Measurements from ENCODE around the gene ATP6AP2. TPM values are rescaled to one million over a fixed set of nuclear protein-coding genes. Genes with fewer than 3 reads are reported as not detected.

ATP6AP2 gene
- total and polyA plus RNA-seq, 9 of the 15 experiments (the other 6 are each of a cell fraction or from before 2014, with no cell fraction given), result 23.3 to 131 (median 41.9) TPM

DNA sequence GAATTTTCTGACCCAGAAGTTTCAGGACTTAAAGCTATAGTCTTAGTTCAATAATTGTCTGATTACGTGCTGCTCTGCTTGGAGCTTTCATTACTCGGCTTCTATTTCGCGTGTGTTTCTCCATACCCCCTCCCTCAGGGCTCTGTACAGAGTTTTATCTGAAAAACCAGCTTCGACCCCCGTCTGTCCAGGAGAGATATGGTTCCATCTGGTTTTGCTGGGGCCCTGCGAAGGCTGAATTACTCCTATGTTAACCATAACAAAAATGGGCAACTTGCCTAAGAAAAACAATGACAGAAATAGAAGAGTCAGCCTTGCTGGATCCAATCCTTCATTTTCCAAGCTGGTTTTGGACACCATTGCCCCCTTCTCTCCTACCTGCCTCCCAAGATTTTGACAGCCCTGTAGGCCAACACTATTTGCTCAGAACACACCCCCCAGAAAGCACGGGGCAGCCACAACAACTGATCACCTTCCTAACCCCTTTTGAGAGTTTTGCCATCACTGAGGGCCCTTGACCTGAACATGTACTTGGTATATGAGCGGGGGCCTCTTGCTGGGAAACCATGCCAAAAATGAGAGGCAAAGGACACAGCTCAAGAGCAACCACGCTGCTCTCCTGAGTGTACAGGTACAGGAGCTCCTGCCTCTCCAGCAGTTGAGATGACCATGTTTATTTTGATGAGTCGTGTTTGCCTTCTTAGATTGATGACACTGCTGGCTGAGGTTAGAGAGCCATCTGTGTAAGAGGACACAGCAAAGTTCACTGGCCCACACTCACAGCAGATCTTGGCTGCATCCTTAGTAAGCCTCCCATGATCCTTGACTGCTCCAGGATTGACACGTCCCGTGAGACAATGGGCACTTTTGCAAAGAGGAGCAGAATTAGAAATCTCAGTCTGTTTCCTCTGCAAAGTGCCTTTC lies 36.2 kb upstream of the ATP6AP2 start (continued):
- TF ChIP-seq RERE (CRISPR knock-in tag; IDR thresholded peaks at IDR 0.05; ENCODE audit: borderline replicate concordance) (no peak), HNRNPK (IDR thresholded peaks at IDR 0.05; ENCODE audit: low read depth, low read length, poor library complexity, severe bottlenecking) (no peak), ZFP30 (CRISPR knock-in tag; IDR thresholded peaks at IDR 0.05; ENCODE audit: borderline replicate concordance) (no peak), NR0B1 (IDR thresholded peaks at IDR 0.05; ENCODE audit: partially characterized antibody) (no peak), SMARCE1 (IDR thresholded peaks at IDR 0.05) (peak; percentile 66), TCF7L2 (IDR thresholded peaks at IDR 0.05; ENCODE audit: low read depth, low read length) (no peak), ZNF143 (CRISPR knock-in tag; IDR thresholded peaks at IDR 0.05) (no peak), FOXP1 (CRISPR knock-in tag; IDR thresholded peaks at IDR 0.05) (no peak), RBM25 (IDR thresholded peaks at IDR 0.05; ENCODE audit: low read depth, low read length, severe bottlenecking) (no peak), RBM34 (IDR thresholded peaks at IDR 0.05; ENCODE audit: borderline replicate concordance, insufficient read depth, low read length) (no peak), CGGBP1 (CRISPR knock-in tag; IDR thresholded peaks at IDR 0.05) (no peak), CBX5 (IDR thresholded peaks at IDR 0.05; ENCODE audit: borderline replicate concordance, low read depth) (no peak), CBFA2T2 (conservative IDR thresholded peaks at IDR 0.05) (peak; percentile 95), E2F3 (CRISPR knock-in tag; IDR thresholded peaks at IDR 0.05) (no peak), SUPT5H (IDR thresholded peaks at IDR 0.05) (no peak), TAL1 (IDR thresholded peaks at IDR 0.05) (peak; percentile 96), EGR1 (conservative IDR thresholded peaks at IDR 0.05) (no peak), ARID1B (IDR thresholded peaks at IDR 0.05) (peak; percentile 95)
- TF ChIP-seq, protein P1, sequence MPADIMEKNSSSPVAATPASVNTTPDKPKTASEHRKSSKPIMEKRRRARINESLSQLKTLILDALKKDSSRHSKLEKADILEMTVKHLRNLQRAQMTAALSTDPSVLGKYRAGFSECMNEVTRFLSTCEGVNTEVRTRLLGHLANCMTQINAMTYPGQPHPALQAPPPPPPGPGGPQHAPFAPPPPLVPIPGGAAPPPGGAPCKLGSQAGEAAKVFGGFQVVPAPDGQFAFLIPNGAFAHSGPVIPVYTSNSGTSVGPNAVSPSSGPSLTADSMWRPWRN (IDR thresholded peaks at IDR 0.05; ENCODE audit: low read depth), result 0 out of 2 replicates have a peak, but pooled peaks have one; percentile 15
